Right lobe of liver (tissue), 6 donors: Measurements from ENCODE around the gene POLR1A. TPM values are rescaled to one million over a fixed set of nuclear protein-coding genes. Genes with fewer than 3 reads are reported as not detected.

Source experiments
- ATAC-seq, 4 donors: fragments of 200-7000 bp; cut with Tn5 transposase; one replicate each; pipeline ENCODE4 v1.9.1; 2020; ENCODE audit warnings: mild to moderate bottlenecking in 4 of 4, moderate library complexity in 4 of 4
- DNase-seq, 3 donors: peaks; one replicate each; pipeline ENCODE4 v3.0.0-alpha.2; 2020
- H3K27ac ChIP-seq, 3 donors: fragments of 200-600 bp; one replicate each; pipeline ENCODE4 v1.8.0; 2022
- H3K27me3 ChIP-seq, 2 donors: fragments of 200-600 bp; one replicate each; pipeline ENCODE4 v1.8.0; 2022
- H3K36me3 ChIP-seq, 4 donors: fragments of 200-600 bp; sonication (generic) in 1 of 4; one replicate each; pipeline versions ENCODE4 v1.5.1 to v1.8.0; 2017 to 2022; ENCODE audit warnings: control low read depth in 1 of 4
- H3K4me1 ChIP-seq, 4 donors: fragments of 200-600 bp; sonication (generic) in 1 of 4; one replicate each; pipeline versions ENCODE4 v1.5.1 to v1.8.0; 2017 to 2022; ENCODE audit warnings: control low read depth in 1 of 4
- H3K4me3 ChIP-seq, 3 donors: fragments of 200-600 bp; one replicate each; pipeline ENCODE4 v1.8.0; 2022
- H3K9me3 ChIP-seq, 4 donors: fragments of 200-600 bp; sonication (generic) in 1 of 4; one replicate each; pipeline versions ENCODE4 v1.5.1 to v1.8.0; 2017 to 2022; ENCODE audit warnings: control low read depth in 1 of 4
- CTCF ChIP-seq, 4 donors: fragments of 200-600 bp in 3 of 4; fragments of 450-650 bp in 1 of 4; IDR thresholded peaks; one replicate each; pipeline versions ENCODE4 v1.5.1 to v1.8.0; 2016 to 2022; ENCODE audit warnings: antibody characterized with exemption in 4 of 4, mild to moderate bottlenecking in 2 of 4
- POLR2A ChIP-seq: fragments of 450-650 bp; IDR thresholded peaks from one replicate; pipeline ENCODE4 v1.6.1; 2017; ENCODE audit warnings: antibody characterized with exemption, mild to moderate bottlenecking
- WGBS: methylation state at CpG from one replicate; pipeline ENCODE4 v1.1.6; 2018; ENCODE audit warnings: low coverage, low lambda C conversion rate; ENCODE audit not compliant: insufficient coverage; ENCODE audit errors: missing lambda C conversion rate; 5-methylcytosine and 5-hydroxymethylcytosine counted together
- intact Hi-C, 2 donors: fragments of 100-400 bp; cut with DNase I; formaldehyde crosslinking; loops; one replicate each; pipeline versions ENCODE4 v1.11.2 to v1.14.1; 2022
- total RNA-seq, 6 experiments: library from RNA; depleted of rRNA in 2 of 6; stranded (reverse); fragments of >200 nt in 2 of 6; fragmentation: NEBNext Ultra II Directional in 3 of 6; extraction: Animal tissue kit (Norgen Biotek cat#: 25700) in 3 of 6; gene quantifications; one replicate each; pipeline versions ENCODE4 v1.1.0 to v1.2.4, GENCODE V29; 2016 to 2023
- donor health status: DM: no; HTN: yes; CAD: no.
- donor health status: DM: no; HTN: no; CAD: no.
- donor health status: DM: no; HTN: no; CAD: no.
- donor health status: DM: no; HTN: yes; CAD: no.
- donor health status: DM: no; HTN: yes; CAD: no.

The POLR1A gene
- total RNA-seq, 6 experiments from 2014 or later, result 12.5 to 19.7 (median 14.4) TPM

DNA sequence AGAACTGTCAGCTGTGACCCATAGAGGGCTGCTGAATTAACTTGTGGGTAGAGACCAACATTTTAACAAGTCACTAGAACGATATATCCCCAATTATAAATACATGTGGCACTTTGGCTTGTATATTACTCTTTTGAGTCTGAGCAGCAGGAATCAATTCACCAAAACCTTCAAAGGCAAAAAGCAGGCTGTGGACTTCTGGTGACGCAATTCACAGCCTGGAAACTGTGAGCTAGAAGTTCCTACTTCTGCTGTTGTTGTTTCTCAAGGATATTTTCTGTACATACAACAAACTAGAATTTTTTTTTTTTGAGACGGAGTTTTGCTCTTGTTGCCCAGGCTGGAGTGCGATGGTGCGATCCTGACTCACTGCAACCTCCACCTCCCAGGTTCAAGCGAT, 37.6 kb upstream of the POLR1A start:
- no peaks in the 10 kb centered on the region for H3K4me1 ChIP-seq
- H3K27ac ChIP-seq, result no peak overlapping the region
- H3K9me3 ChIP-seq, result no peaks in the 10 kb centered on the region
- no peak overlapping the region for H3K4me3 ChIP-seq
- TF ChIP-seq CTCF (IDR thresholded peaks at IDR 0.05) (no peak), POLR2A (no peak)
- WGBS, result 86% methylated on average over 6 of the region's 6 CpGs
- H3K27me3 ChIP-seq, result no peaks in the 10 kb centered on the region
- H3K36me3 ChIP-seq, result peaks cover 0 to 87% (median 35%) of the 10 kb centered on the region in 4 donors
- ATAC-seq (no peak), DNase-seq (no peak)
- intact Hi-C loops, result no loop called here

GRCh38 chr2:86142436-86143257, 37.0 kb upstream of the POLR1A start:
- Histone ChIP-seq H3K4me1 (no peaks in the 10 kb centered on the region), H3K9me3 (no peaks in the 10 kb centered on the region), H3K27me3 (no peaks in the 10 kb centered on the region), H3K36me3 (peaks cover 0 to 87% (median 36%) of the 10 kb centered on the region in 4 donors), H3K27ac (no peak overlapping the region), H3K4me3 (no peak overlapping the region)
- no peak for ATAC-seq
- TF ChIP-seq CTCF (IDR thresholded peaks at IDR 0.05), result no peak
- TF ChIP-seq POLR2A, result no peak
- DNase-seq, result no peak
- WGBS, result 55% methylated on average over 3 of the region's 3 CpGs
- intact Hi-C loops, result no loop called here

GRCh38 chr2:86140969-86141392, 35.3 kb upstream of the POLR1A start:
- intact Hi-C loops, result no loop called here
- TF ChIP-seq CTCF (IDR thresholded peaks at IDR 0.05) (no peak), POLR2A (no peak)
- Histone ChIP-seq H3K4me1 (no peaks in the 10 kb centered on the region), H3K4me3 (no peak overlapping the region), H3K27me3 (no peaks in the 10 kb centered on the region), H3K36me3 (peaks cover 0 to 87% (median 35%) of the 10 kb centered on the region in 4 donors), H3K27ac (no peak overlapping the region), H3K9me3 (no peaks in the 10 kb centered on the region)
- WGBS, result 91% methylated on average over 4 of the region's 4 CpGs
- ATAC-seq (no peak), DNase-seq (no peak)

DNA sequence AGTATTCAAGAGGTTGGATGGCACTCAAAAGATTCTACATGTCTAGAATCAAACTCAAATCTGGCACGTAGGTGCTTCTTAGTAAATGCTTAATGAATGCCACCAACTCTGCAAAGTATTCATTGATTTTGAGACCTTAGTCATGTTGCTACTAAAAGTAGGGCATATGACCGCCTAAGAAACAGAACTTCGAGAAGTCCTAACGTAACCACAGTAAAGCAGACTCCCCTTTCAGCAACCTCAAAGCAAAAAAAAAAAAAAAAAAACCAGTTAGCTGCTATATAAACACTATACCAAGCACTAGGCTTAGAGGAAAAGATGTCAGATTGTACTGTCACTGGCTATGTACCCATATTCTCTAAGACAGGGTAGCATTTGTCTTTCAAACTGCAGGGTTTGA, 34.3 kb upstream of the POLR1A start:
- intact Hi-C loops, result no loop called here
- ATAC-seq, result no peak

More for the DNA sequence above, 34.3 kb upstream of the POLR1A start:
- Histone ChIP-seq H3K36me3 (peaks cover 0 to 87% (median 36%) of the 10 kb centered on the region in 4 donors), H3K4me1 (no peaks in the 10 kb centered on the region), H3K4me3 (no peak overlapping the region), H3K27ac (no peak overlapping the region), H3K9me3 (no peaks in the 10 kb centered on the region), H3K27me3 (no peaks in the 10 kb centered on the region)
- TF ChIP-seq POLR2A, result no peak
- TF ChIP-seq CTCF (IDR thresholded peaks at IDR 0.05), result no peak
- WGBS, result 72% methylated on average over 4 of the region's 4 CpGs
- DNase-seq, result no peak
